Parathyroid adenoma (tissue), 2 donors: ENCODE data around the gene DDTL.

Experiments used
- H2AFZ ChIP-seq: fragments of 300-600 bp; sonication (generic); one replicate; pipeline ENCODE4 v1.7.0; 2017; ENCODE audit warnings: antibody characterized with exemption, mild to moderate bottlenecking
- H3K27ac ChIP-seq: fragments of 300-600 bp; sonication (generic); one replicate; pipeline ENCODE4 v1.7.0; 2017
- H3K27me3 ChIP-seq: fragments of 300-600 bp; sonication (generic); one replicate; pipeline ENCODE4 v1.7.0; 2017; ENCODE audit warnings: low read length; ENCODE audit not compliant: control insufficient read depth, insufficient read depth
- H3K36me3 ChIP-seq: fragments of 300-600 bp; sonication (generic); one replicate; pipeline ENCODE4 v1.7.0; 2017; ENCODE audit warnings: low read length; ENCODE audit not compliant: control insufficient read depth, insufficient read depth
- H3K4me1 ChIP-seq: fragments of 300-600 bp; sonication (generic); one replicate; pipeline ENCODE4 v1.7.0; 2017; ENCODE audit warnings: control low read depth
- H3K4me2 ChIP-seq: fragments of 300-600 bp; sonication (generic); one replicate; pipeline ENCODE4 v1.7.0; 2017; ENCODE audit warnings: low read length
- H3K4me3 ChIP-seq: fragments of 300-600 bp; sonication (generic); one replicate; pipeline ENCODE4 v1.7.0; 2017; ENCODE audit warnings: low read depth, low read length
- H3K79me2 ChIP-seq: fragments of 300-600 bp; sonication (generic); one replicate; pipeline ENCODE4 v1.7.0; 2017; ENCODE audit warnings: control low read depth
- H3K9ac ChIP-seq: fragments of 300-600 bp; sonication (generic); one replicate; pipeline ENCODE4 v1.7.0; 2017; ENCODE audit warnings: mild to moderate bottlenecking
- H3K9me3 ChIP-seq: fragments of 300-600 bp; sonication (generic); one replicate; pipeline ENCODE4 v1.7.0; 2017; ENCODE audit warnings: low read length; ENCODE audit not compliant: control insufficient read depth
- CTCF ChIP-seq: fragments of 300-600 bp; sonication (generic); IDR thresholded peaks from one replicate; pipeline ENCODE4 v1.7.0; 2017; ENCODE audit warnings: antibody characterized with exemption, mild to moderate bottlenecking
- donor health status: primary hyperparathyroidism.

DDTL gene

DNA sequence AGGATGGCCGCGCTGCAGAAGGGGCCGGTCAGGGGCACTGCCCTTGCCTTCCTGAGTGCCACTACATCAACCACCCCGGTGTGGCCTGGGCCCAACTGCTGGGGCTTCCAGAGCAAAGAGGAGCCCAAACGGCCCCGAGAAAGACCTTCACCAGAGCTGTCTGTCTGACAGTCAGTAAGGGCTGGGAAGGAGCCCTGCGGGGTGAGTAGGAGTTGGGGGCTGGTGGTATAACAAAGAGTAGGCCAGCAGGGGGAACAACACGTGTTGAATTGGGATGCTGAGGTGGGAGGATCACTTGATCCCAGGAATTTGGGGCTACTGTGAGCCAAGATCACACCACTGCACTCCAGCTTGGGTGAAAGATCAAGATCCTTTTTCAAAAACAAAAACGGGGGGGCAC is 34.6 kb downstream of the DDTL start:
- Histone ChIP-seq H3K36me3 (no peaks in the 10 kb centered on the region), H3K4me3 (no peak overlapping the region), H3K27ac (no peak overlapping the region), H3K79me2 (no peaks in the 10 kb centered on the region), H3K4me2 (no peak overlapping the region), H3K9ac (no peak overlapping the region), H2AFZ (no peak overlapping the region), H3K27me3 (no peaks in the 10 kb centered on the region), H3K4me1 (no peaks in the 10 kb centered on the region), H3K9me3 (no peaks in the 10 kb centered on the region)
- no peak for TF ChIP-seq CTCF

DNA sequence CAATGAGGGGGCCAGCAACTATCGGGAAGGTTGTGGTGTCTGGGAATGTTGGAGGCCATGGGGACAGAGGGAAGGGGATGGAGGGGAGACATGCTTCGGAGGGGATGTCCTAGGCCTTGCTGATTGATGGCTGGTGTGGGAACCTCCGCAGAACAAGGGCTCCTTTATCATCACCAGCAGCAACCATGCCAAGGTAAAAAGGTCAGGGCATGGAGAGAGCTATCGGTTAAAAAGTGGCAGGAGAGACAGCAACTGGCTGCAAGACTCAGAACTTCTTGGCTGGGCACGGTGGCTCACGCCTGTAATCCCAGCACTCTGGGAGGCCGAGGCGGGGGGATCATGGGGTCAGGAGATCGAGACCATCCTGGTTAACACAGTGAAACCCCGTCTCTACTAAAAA is 35.6 kb downstream of the DDTL start:
- no peak for TF ChIP-seq CTCF
- H3K79me2 ChIP-seq, result no peaks in the 10 kb centered on the region
- no peak overlapping the region for H2AFZ ChIP-seq
- no peak overlapping the region for H3K9ac ChIP-seq
- H3K27me3 ChIP-seq, result no peaks in the 10 kb centered on the region
- no peak overlapping the region for H3K4me2 ChIP-seq
- no peak overlapping the region for H3K4me3 ChIP-seq
- no peaks in the 10 kb centered on the region for H3K36me3 ChIP-seq
- no peaks in the 10 kb centered on the region for H3K9me3 ChIP-seq
- H3K4me1 ChIP-seq, result no peaks in the 10 kb centered on the region
- H3K27ac ChIP-seq, result no peak overlapping the region

DNA sequence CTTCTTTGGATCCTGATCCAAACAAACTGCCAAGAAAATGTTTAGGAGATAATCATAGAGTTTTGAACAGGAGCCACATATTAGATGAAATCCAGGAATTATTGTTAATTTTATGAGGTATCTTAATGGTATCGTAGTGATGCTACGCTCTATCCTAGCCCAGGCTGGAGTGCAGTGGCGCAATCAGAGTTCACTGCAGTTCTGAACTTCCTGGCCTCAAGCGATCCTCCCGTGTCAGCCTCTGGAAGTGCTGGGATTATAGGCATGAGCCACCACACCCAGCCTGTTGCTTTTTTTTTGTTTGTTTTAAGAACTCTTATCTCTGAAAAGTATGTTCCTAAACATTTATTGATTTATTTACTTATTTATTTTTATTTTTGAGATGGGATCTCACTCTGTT is 36.2 kb downstream of the DDTL start:
- Histone ChIP-seq H2AFZ (no peak overlapping the region), H3K27me3 (no peaks in the 10 kb centered on the region), H3K4me1 (no peaks in the 10 kb centered on the region), H3K79me2 (no peaks in the 10 kb centered on the region), H3K9me3 (no peaks in the 10 kb centered on the region), H3K36me3 (no peaks in the 10 kb centered on the region), H3K4me2 (no peak overlapping the region), H3K4me3 (no peak overlapping the region), H3K27ac (no peak overlapping the region), H3K9ac (no peak overlapping the region)
- TF ChIP-seq CTCF, result no peak

DNA sequence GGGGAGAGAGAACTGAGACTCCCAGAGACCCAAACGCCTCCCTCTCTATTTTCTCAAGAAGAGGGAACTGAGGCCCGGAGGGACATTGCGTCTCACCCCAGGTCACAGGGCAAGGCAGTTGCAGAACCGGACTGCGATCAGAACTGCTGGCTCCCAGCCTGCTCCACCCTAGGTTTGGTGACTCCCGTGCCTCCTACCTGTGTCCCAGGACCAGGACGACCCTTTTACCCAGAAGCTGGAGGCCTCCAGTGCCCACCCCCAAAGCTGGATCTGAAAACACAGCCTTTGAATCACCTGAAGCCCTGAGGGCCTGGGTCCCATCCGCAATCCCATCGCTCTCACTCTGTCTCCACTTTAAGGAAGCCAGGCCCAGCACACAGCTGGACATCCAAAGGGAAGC is 37.2 kb downstream of the DDTL start:
- Histone ChIP-seq H2AFZ (no peak overlapping the region), H3K4me2 (no peak overlapping the region), H3K27ac (no peak overlapping the region), H3K4me1 (no peaks in the 10 kb centered on the region), H3K9me3 (no peaks in the 10 kb centered on the region), H3K4me3 (no peak overlapping the region), H3K27me3 (no peaks in the 10 kb centered on the region), H3K36me3 (no peaks in the 10 kb centered on the region), H3K9ac (no peak overlapping the region), H3K79me2 (no peaks in the 10 kb centered on the region)
- TF ChIP-seq CTCF, result no peak

GRCh38 chr22:24005201-24005600 is 38.5 kb downstream of the DDTL start, which contains the start of gene GSTT4:
Gene GSTT4, minus strand, starts transcription at chr22:24005453. Its CDS starts 97 bp downstream, at chr22:24005356.
- H3K9me3 ChIP-seq, result no peaks in the 10 kb centered on the region
- no peak within 1 kb of the TSS for H3K9ac ChIP-seq
- no peaks in the 10 kb centered on the region for H3K79me2 ChIP-seq
- H3K4me2 ChIP-seq, result no peak within 1 kb of the TSS
- no peak within 1 kb of the TSS for H2AFZ ChIP-seq
- H3K27me3 ChIP-seq, result no peaks in the 10 kb centered on the region
- no peak within 1 kb of the TSS for H3K27ac ChIP-seq
- H3K4me3 ChIP-seq, result no peak within 1 kb of the TSS
- H3K4me1 ChIP-seq, result no peaks in the 10 kb centered on the region
- H3K36me3 ChIP-seq, result no peaks in the 10 kb centered on the region
- TF ChIP-seq CTCF, result no peak
